Measurements from ENCODE around the gene OTOA.

The OTOA gene

GRCh38 chr16:21650521-21650920 lies 13.2 kb upstream of the OTOA start:
- TF ChIP-seq YY1 (IDR thresholded peaks at IDR 0.05; ENCODE audit: insufficient read depth, insufficient read length): no peak
- TF ChIP-seq ZNF274 (IDR thresholded peaks at IDR 0.05; ENCODE audit: low read depth, low read length): no peak
- TF ChIP-seq SUZ12 (IDR thresholded peaks at IDR 0.05; ENCODE audit: extremely low read depth, insufficient read depth, insufficient read length): no peak
- H3K9me3 ChIP-seq (ENCODE audit: insufficient read depth, low read length): no peaks in the 10 kb centered on the region; the same call in 1 of the 2 replicates
- H3K9ac ChIP-seq (ENCODE audit: insufficient read length, low read depth): no peak overlapping the region
- H3K4me1 ChIP-seq (ENCODE audit: insufficient read depth, insufficient read length): no peaks in the 10 kb centered on the region
- H3K27me3 ChIP-seq (ENCODE audit: insufficient read depth, insufficient read length): no peaks in the 10 kb centered on the region
- peaks cover 38% of the 10 kb centered on the region for H3K36me3 ChIP-seq (ENCODE audit: insufficient read depth, insufficient read length, low read length)
- no peak for DNase-seq (ENCODE audit: low read depth, low spot score)
- H3K4me3 ChIP-seq (ENCODE audit: insufficient read length, low read depth): no peak overlapping the region

GRCh38 chr16:21651515-21651914 lies 12.3 kb upstream of the OTOA start:
- TF ChIP-seq ZNF274 (IDR thresholded peaks at IDR 0.05; ENCODE audit: low read depth, low read length): no peak
- TF ChIP-seq SUZ12 (IDR thresholded peaks at IDR 0.05; ENCODE audit: extremely low read depth, insufficient read depth, insufficient read length): no peak
- TF ChIP-seq YY1 (IDR thresholded peaks at IDR 0.05; ENCODE audit: insufficient read depth, insufficient read length): no peak
- Histone ChIP-seq H3K9me3 (ENCODE audit: insufficient read depth, low read length) (no peaks in the 10 kb centered on the region; the same call in 1 of the 2 replicates), H3K27me3 (ENCODE audit: insufficient read depth, insufficient read length) (no peaks in the 10 kb centered on the region), H3K36me3 (ENCODE audit: insufficient read depth, insufficient read length, low read length) (peaks cover 39% of the 10 kb centered on the region), H3K4me1 (ENCODE audit: insufficient read depth, insufficient read length) (no peaks in the 10 kb centered on the region), H3K9ac (ENCODE audit: insufficient read length, low read depth) (no peak overlapping the region), H3K4me3 (ENCODE audit: insufficient read length, low read depth) (no peak overlapping the region)
- no peak for DNase-seq (ENCODE audit: low read depth, low spot score)

GRCh38 chr16:21652453-21652852 lies 11.3 kb upstream of the OTOA start, which contains the start of gene IGSF6:
IGSF6 (minus strand) TSS chr16:21652608; CDS start chr16:21652598, 10 bp downstream.
- no peak for DNase-seq (ENCODE audit: low read depth, low spot score)
- Histone ChIP-seq H3K4me1 (ENCODE audit: insufficient read depth, insufficient read length) (no peaks in the 10 kb centered on the region), H3K4me3 (ENCODE audit: insufficient read length, low read depth) (no peak within 1 kb of the TSS), H3K9me3 (ENCODE audit: insufficient read depth, low read length) (no peaks in the 10 kb centered on the region; the same call in 1 of the 2 replicates), H3K27me3 (ENCODE audit: insufficient read depth, insufficient read length) (no peaks in the 10 kb centered on the region), H3K9ac (ENCODE audit: insufficient read length, low read depth) (no peak within 1 kb of the TSS), H3K36me3 (ENCODE audit: insufficient read depth, insufficient read length, low read length) (peaks cover 33% of the 10 kb centered on the region)
- no peak for TF ChIP-seq ZNF274 (IDR thresholded peaks at IDR 0.05; ENCODE audit: low read depth, low read length)
- TF ChIP-seq SUZ12 (IDR thresholded peaks at IDR 0.05; ENCODE audit: extremely low read depth, insufficient read depth, insufficient read length): no peak

GRCh38 chr16:21653571-21653970 lies 10.2 kb upstream of the OTOA start:
- no peak overlapping the region for H3K9ac ChIP-seq (ENCODE audit: insufficient read length, low read depth)
- no peak for DNase-seq (ENCODE audit: low read depth, low spot score)
- no peak for TF ChIP-seq SUZ12 (IDR thresholded peaks at IDR 0.05; ENCODE audit: extremely low read depth, insufficient read depth, insufficient read length)
- no peak for TF ChIP-seq ZNF274 (IDR thresholded peaks at IDR 0.05; ENCODE audit: low read depth, low read length)
- TF ChIP-seq YY1 (IDR thresholded peaks at IDR 0.05; ENCODE audit: insufficient read depth, insufficient read length): no peak
- H3K4me3 ChIP-seq (ENCODE audit: insufficient read length, low read depth): no peak overlapping the region
- H3K9me3 ChIP-seq (ENCODE audit: insufficient read depth, low read length): no peaks in the 10 kb centered on the region; the same call in 1 of the 2 replicates
- no peaks in the 10 kb centered on the region for H3K27me3 ChIP-seq (ENCODE audit: insufficient read depth, insufficient read length)
- peaks cover 27% of the 10 kb centered on the region for H3K36me3 ChIP-seq (ENCODE audit: insufficient read depth, insufficient read length, low read length)
- H3K4me1 ChIP-seq (ENCODE audit: insufficient read depth, insufficient read length): no peaks in the 10 kb centered on the region

GRCh38 chr16:21654466-21654865 lies 9.3 kb upstream of the OTOA start:
- H3K36me3 ChIP-seq (ENCODE audit: insufficient read depth, insufficient read length, low read length): peaks cover 21% of the 10 kb centered on the region
- no peak for DNase-seq (ENCODE audit: low read depth, low spot score)
- TF ChIP-seq ZNF274 (IDR thresholded peaks at IDR 0.05; ENCODE audit: low read depth, low read length) (no peak), YY1 (IDR thresholded peaks at IDR 0.05; ENCODE audit: insufficient read depth, insufficient read length) (no peak), SUZ12 (IDR thresholded peaks at IDR 0.05; ENCODE audit: extremely low read depth, insufficient read depth, insufficient read length) (no peak)
- H3K9ac ChIP-seq (ENCODE audit: insufficient read length, low read depth): no peak overlapping the region
- H3K9me3 ChIP-seq (ENCODE audit: insufficient read depth, low read length): no peaks in the 10 kb centered on the region; the same call in 1 of the 2 replicates
- no peaks in the 10 kb centered on the region for H3K4me1 ChIP-seq (ENCODE audit: insufficient read depth, insufficient read length)
- H3K4me3 ChIP-seq (ENCODE audit: insufficient read length, low read depth): no peak overlapping the region
- no peaks in the 10 kb centered on the region for H3K27me3 ChIP-seq (ENCODE audit: insufficient read depth, insufficient read length)

GRCh38 chr16:21654881-21655280 lies 8.9 kb upstream of the OTOA start:
- Histone ChIP-seq H3K9me3 (ENCODE audit: insufficient read depth, low read length) (no peaks in the 10 kb centered on the region; the same call in 1 of the 2 replicates), H3K27me3 (ENCODE audit: insufficient read depth, insufficient read length) (no peaks in the 10 kb centered on the region), H3K36me3 (ENCODE audit: insufficient read depth, insufficient read length, low read length) (peaks cover 21% of the 10 kb centered on the region), H3K4me3 (ENCODE audit: insufficient read length, low read depth) (no peak overlapping the region), H3K4me1 (ENCODE audit: insufficient read depth, insufficient read length) (no peaks in the 10 kb centered on the region), H3K9ac (ENCODE audit: insufficient read length, low read depth) (no peak overlapping the region)
- no peak for TF ChIP-seq SUZ12 (IDR thresholded peaks at IDR 0.05; ENCODE audit: extremely low read depth, insufficient read depth, insufficient read length)
- no peak for TF ChIP-seq ZNF274 (IDR thresholded peaks at IDR 0.05; ENCODE audit: low read depth, low read length)
- TF ChIP-seq YY1 (IDR thresholded peaks at IDR 0.05; ENCODE audit: insufficient read depth, insufficient read length): no peak
- no peak for DNase-seq (ENCODE audit: low read depth, low spot score)

- Histone ChIP-seq H3K36me3 (ENCODE audit: insufficient read depth, insufficient read length, low read length) (peaks cover 21% of the 10 kb centered on the region), H3K4me3 (ENCODE audit: insufficient read length, low read depth) (no peak overlapping the region), H3K27me3 (ENCODE audit: insufficient read depth, insufficient read length) (no peaks in the 10 kb centered on the region), H3K9ac (ENCODE audit: insufficient read length, low read depth) (no peak overlapping the region), H3K4me1 (ENCODE audit: insufficient read depth, insufficient read length) (no peaks in the 10 kb centered on the region), H3K9me3 (ENCODE audit: insufficient read depth, low read length) (no peaks in the 10 kb centered on the region; the same call in 1 of the 2 replicates)
- DNase-seq (ENCODE audit: low read depth, low spot score): peak; percentile 20
- TF ChIP-seq ZNF274 (IDR thresholded peaks at IDR 0.05; ENCODE audit: low read depth, low read length) (no peak), SUZ12 (IDR thresholded peaks at IDR 0.05; ENCODE audit: extremely low read depth, insufficient read depth, insufficient read length) (no peak)
Measured at GRCh38 chr16:21656795-21657768, 6.7 kb upstream of the OTOA start.
